GM12878 (cell line): Measurements from ENCODE around the gene GRIP2. TPM values are rescaled to one million over a fixed set of nuclear protein-coding genes. Genes with fewer than 3 reads are reported as not detected.

ENCODE experiments used
- ATAC-seq: fragments of 200-7000 bp; cut with Tn5 transposase; 3 replicates; pipeline ENCODE4 v1.9.1; 2020; ENCODE audit warnings: mild to moderate bottlenecking, moderate library complexity
- BruUV-seq: library from RNA; stranded (reverse); fragments of 400-500 nt; replicated peaks from 2 replicates; lab custom pipeline; 2021; lab: Mats Ljungman, UMichigan
- CTCF ChIA-PET: fragments of 300-600 bp; sonication (Branson Sonifier 250); formaldehyde crosslinking; extraction: SDS; loops from one replicate; lab custom pipeline; 2021; ENCODE audit warnings: inconsistent platforms; lab: Yijun Ruan, JAX
- POLR2A ChIA-PET: fragments of 350-600 bp; formaldehyde crosslinking; extraction: SDS; loops from one replicate; lab custom pipeline; 2021; ENCODE audit warnings: inconsistent platforms; lab: Charles Lee
- RAD21 ChIA-PET: fragments of 300-600 bp; sonication (Branson Sonifier 250); formaldehyde crosslinking; loops from one replicate; lab custom pipeline; 2023; ENCODE audit warnings: antibody characterized with exemption; ENCODE audit not compliant: unreplicated experiment; lab: Charles Lee
- SMC1A ChIA-PET: fragments of 300-600 bp; sonication (Branson Sonifier 250); formaldehyde crosslinking; loops from one replicate; lab custom pipeline; 2023; ENCODE audit not compliant: unreplicated experiment, uncharacterized antibody; lab: Charles Lee
- DNase-seq: peaks from one replicate; pipeline ENCODE4 v3.0.0-alpha.2; 2011; ENCODE audit warnings: low read depth, low spot score
- FAIRE-seq: peaks from 3 replicates; lab custom pipeline; 2011; peaks lifted over from hg19 to GRCh38; lab: Jason Lieb, UNC
- H2AFZ ChIP-seq: 2 replicates; pipeline ENCODE4 v1.6.0; 2011; ENCODE audit warnings: low read depth, low read length, control low read depth; ENCODE audit not compliant: control insufficient read depth
- H3K27ac ChIP-seq: 2 replicates; pipeline ENCODE4 v1.5.1; 2011; ENCODE audit warnings: control low read depth; ENCODE audit not compliant: control insufficient read depth, insufficient read depth
- H3K27me3 ChIP-seq, 2 experiments: replicated peaks in 1 of 2; 2 replicates each; pipeline versions ENCODE4 v1.6.0 to v1.6.1; 2011; ENCODE audit warnings: low read length in 1 of 2; ENCODE audit not compliant: control insufficient read depth in 2 of 2, insufficient read depth in 2 of 2
- H3K36me3 ChIP-seq, 2 experiments: 2 replicates each; pipeline ENCODE4 v1.5.1; 2011; ENCODE audit warnings: low read length in 1 of 2; ENCODE audit not compliant: control insufficient read depth in 2 of 2, insufficient read depth in 2 of 2
- H3K4me1 ChIP-seq: 2 replicates; pipeline ENCODE4 v1.6.1; 2011; ENCODE audit warnings: mild to moderate bottlenecking, low read length, moderate library complexity, mixed read lengths; ENCODE audit not compliant: control insufficient read depth, insufficient read depth
- H3K4me2 ChIP-seq: 2 replicates; pipeline ENCODE4 v1.6.0; 2011; ENCODE audit warnings: control low read depth; ENCODE audit not compliant: control insufficient read depth, insufficient read depth
- H3K4me3 ChIP-seq: fragments of 200-600 bp; sonication (generic); 2 replicates; pipeline ENCODE4 v1.5.1; 2016
- H3K79me2 ChIP-seq: 2 replicates; pipeline ENCODE4 v1.6.0; 2011; ENCODE audit warnings: low read length; ENCODE audit not compliant: control insufficient read depth, insufficient read depth
- H3K9ac ChIP-seq: 2 replicates; pipeline ENCODE4 v1.8.0; 2011; ENCODE audit warnings: low read length, control low read depth, mixed read lengths; ENCODE audit not compliant: control insufficient read depth, insufficient read depth
- H3K9me3 ChIP-seq: replicated peaks from 3 replicates; pipeline ENCODE4 v1.5.1; 2011; ENCODE audit warnings: mild to moderate bottlenecking, low read length; ENCODE audit not compliant: control insufficient read depth, insufficient read depth
- H4K20me1 ChIP-seq: 2 replicates; pipeline ENCODE4 v1.6.0; 2011; ENCODE audit not compliant: control insufficient read depth, insufficient read depth
- EGR1 ChIP-seq, 2 experiments: IDR thresholded peaks; 1 replicate in 1 of 2; 2 replicates in 1 of 2; pipeline ENCODE4 v1.6.1; 2011 to 2012; ENCODE audit warnings: low read depth in 2 of 2, low read length in 2 of 2, borderline replicate concordance in 1 of 2, mild to moderate bottlenecking in 1 of 2, moderate library complexity in 1 of 2
- EZH2 ChIP-seq: IDR thresholded peaks from 2 replicates; pipeline ENCODE4 v1.6.1; 2012; ENCODE audit warnings: low read depth, mild to moderate bottlenecking, control low read depth, inconsistent platforms, low read length, borderline replicate concordance; ENCODE audit not compliant: control insufficient read depth
- HDAC2 ChIP-seq: fragments of 200-600 bp; sonication (generic); IDR thresholded peaks from 2 replicates; pipeline ENCODE4 v1.6.1; 2017
- IKZF2 ChIP-seq, 2 experiments: fragments of 450-650 bp; IDR thresholded peaks; 2 replicates each; pipeline ENCODE4 v1.6.1; 2017; ENCODE audit warnings: mild to moderate bottlenecking in 2 of 2, moderate library complexity in 2 of 2
- KDM1A ChIP-seq: fragments of 200-600 bp; sonication (generic); IDR thresholded peaks from 2 replicates; pipeline ENCODE4 v1.6.1; 2016; ENCODE audit warnings: borderline replicate concordance
- NRF1 ChIP-seq: conservative IDR thresholded peaks from 2 replicates; pipeline ENCODE4 v1.6.1; 2011; ENCODE audit warnings: mild to moderate bottlenecking, low read depth, low read length, improper control_type of control experiment
- SMC3 ChIP-seq: IDR thresholded peaks from 2 replicates; pipeline ENCODE4 v1.6.1; 2011; ENCODE audit warnings: low read length, improper control_type of control experiment, borderline replicate concordance
- TCF12 ChIP-seq: IDR thresholded peaks from 2 replicates; pipeline ENCODE4 v1.6.1; 2011; ENCODE audit warnings: low read depth, mild to moderate bottlenecking, low read length
- ZNF24 ChIP-seq: fragments of 450-650 bp; IDR thresholded peaks from 2 replicates; pipeline ENCODE4 v1.6.1; 2017; ENCODE audit warnings: antibody characterized with exemption, mild to moderate bottlenecking
- WGBS: methylation state at CpG from one replicate; pipeline ENCODE4 v1.1.6; 2016; ENCODE audit warnings: low lambda C conversion rate; ENCODE audit not compliant: insufficient replicate concordance, insufficient coverage; ENCODE audit errors: missing lambda C conversion rate; 5-methylcytosine and 5-hydroxymethylcytosine counted together
- in situ Hi-C: fragments of 300-500 bp; cut with MboI; formaldehyde crosslinking; loops from 9 replicates; pipeline ENCODE4 v1.14.3; 2018; ENCODE audit warnings: mixed read lengths
- intact Hi-C: fragments of 100-400 bp; cut with micrococcal nuclease; formaldehyde crosslinking; loops from one replicate; pipeline ENCODE4 v1.14.2; 2022; ENCODE audit not compliant: unreplicated experiment
- polyA plus RNA-seq, 11 experiments: library from polyadenylated mRNA; depleted of rRNA in 4 of 11; unstranded in 6 of 11; stranded (reverse) in 5 of 11; fragments of >200 nt; fragmentation: Nextera tagmentation in 4 of 11; fragmentation: Illumina TruSeq in 1 of 11; extraction: Ambion mirVana in 4 of 11; extraction: Trizol in 1 of 11; gene quantifications; 1 replicate in 1 of 11; 2 replicates in 10 of 11; pipeline versions ENCODE4 v1.2.1 to v1.2.3, GENCODE V29; 2011 to 2016; ENCODE audit warnings: inconsistent platforms in 2 of 11, missing spikeins in 2 of 11, low read depth in 1 of 11
- total RNA-seq, 4 experiments: library from RNA; depleted of rRNA in 3 of 4; stranded (reverse); fragments of >200 nt in 3 of 4; fragmentation: Illumina TruSeq in 1 of 4; extraction: Trizol in 1 of 4; gene quantifications; 2 replicates each; pipeline versions ENCODE4 v1.2.1 to v1.2.3, GENCODE V29; 2013 to 2021
- TF ChIP-seq, protein P1 (sequence below): IDR thresholded peaks from 2 replicates; pipeline ENCODE4 v1.6.1; 2012; ENCODE audit warnings: mild to moderate bottlenecking, low read depth, low read length
- TF ChIP-seq, protein P2 (sequence below): fragments of 450-650 bp; IDR thresholded peaks from 2 replicates; pipeline ENCODE4 v1.6.1; 2017; ENCODE audit warnings: mild to moderate bottlenecking, moderate library complexity

The GRIP2 gene
- total and polyA plus RNA-seq, 10 of the 15 experiments (the other 5 are each of a cell fraction or from before 2014, with no cell fraction given), result not detected

DNA sequence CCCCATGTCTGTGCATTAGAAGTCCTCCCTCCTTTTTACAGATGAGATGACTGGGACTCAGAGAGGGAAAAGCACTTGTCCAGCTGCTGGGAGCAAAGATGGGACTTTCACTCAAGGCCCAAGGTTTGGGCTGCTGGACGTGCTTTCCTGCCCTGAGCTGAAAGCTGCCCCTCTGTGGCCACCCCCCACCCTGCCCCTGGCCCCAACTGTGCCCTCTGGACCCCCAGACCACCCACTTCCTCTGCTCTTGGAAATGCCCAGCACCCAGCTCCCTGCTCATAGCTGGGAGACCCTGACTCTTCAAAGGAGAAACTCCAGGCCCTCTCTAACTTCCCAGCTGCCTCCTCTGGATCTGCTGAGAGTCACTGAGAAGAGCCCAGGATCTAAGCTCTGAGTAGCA, 20.7 kb downstream of the GRIP2 start (continued):
- TF ChIP-seq, protein P1, sequence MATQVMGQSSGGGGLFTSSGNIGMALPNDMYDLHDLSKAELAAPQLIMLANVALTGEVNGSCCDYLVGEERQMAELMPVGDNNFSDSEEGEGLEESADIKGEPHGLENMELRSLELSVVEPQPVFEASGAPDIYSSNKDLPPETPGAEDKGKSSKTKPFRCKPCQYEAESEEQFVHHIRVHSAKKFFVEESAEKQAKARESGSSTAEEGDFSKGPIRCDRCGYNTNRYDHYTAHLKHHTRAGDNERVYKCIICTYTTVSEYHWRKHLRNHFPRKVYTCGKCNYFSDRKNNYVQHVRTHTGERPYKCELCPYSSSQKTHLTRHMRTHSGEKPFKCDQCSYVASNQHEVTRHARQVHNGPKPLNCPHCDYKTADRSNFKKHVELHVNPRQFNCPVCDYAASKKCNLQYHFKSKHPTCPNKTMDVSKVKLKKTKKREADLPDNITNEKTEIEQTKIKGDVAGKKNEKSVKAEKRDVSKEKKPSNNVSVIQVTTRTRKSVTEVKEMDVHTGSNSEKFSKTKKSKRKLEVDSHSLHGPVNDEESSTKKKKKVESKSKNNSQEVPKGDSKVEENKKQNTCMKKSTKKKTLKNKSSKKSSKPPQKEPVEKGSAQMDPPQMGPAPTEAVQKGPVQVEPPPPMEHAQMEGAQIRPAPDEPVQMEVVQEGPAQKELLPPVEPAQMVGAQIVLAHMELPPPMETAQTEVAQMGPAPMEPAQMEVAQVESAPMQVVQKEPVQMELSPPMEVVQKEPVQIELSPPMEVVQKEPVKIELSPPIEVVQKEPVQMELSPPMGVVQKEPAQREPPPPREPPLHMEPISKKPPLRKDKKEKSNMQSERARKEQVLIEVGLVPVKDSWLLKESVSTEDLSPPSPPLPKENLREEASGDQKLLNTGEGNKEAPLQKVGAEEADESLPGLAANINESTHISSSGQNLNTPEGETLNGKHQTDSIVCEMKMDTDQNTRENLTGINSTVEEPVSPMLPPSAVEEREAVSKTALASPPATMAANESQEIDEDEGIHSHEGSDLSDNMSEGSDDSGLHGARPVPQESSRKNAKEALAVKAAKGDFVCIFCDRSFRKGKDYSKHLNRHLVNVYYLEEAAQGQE, result no peak
- TF ChIP-seq, all 136 proteins: peak for 0

DNA sequence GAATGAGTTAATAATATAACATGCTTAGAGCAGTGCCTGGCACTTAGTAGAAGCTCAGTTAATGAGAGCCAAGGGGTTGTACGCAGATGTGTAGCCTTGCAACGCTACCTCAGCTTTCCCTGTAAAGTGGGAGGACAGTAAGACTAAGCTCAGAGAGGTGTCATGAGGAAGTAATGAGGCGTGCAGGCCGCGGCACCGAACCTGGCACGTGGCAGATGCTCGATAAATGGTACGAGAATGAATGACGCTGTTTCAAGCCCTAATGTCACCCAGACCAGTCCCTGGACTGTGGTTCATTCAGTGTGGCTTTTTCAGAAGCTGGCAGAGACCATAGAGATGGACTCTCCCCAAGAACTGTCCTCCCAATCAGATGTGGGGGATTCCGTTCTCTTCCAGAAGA, 21.2 kb downstream of the GRIP2 start:
- ATAC-seq (no peak), DNase-seq (no peak), FAIRE-seq (no peak)
- no peaks in the 10 kb centered on the region for H3K4me1 ChIP-seq
- no peaks in the 10 kb centered on the region for H3K36me3 ChIP-seq
- no peak overlapping the region for H3K9ac ChIP-seq
- ChIA-PET SMC1A (no interaction called here), POLR2A (no interaction called here), RAD21 (no interaction called here), CTCF (interaction anchor here (1.0 to 1.3 kb wide), 3 partner anchors 10 to 315 kb away, joined by 3 to 4 read pairs (median 4); no protein-coding TSS in a partner anchor)
- no peak overlapping the region for H3K4me3 ChIP-seq
- H3K79me2 ChIP-seq, result no peaks in the 10 kb centered on the region
- BruUV-seq, result no TSS peak
- in situ Hi-C loops, result no loop called here
- H3K9me3 ChIP-seq, result no peaks in the 10 kb centered on the region
- H2AFZ ChIP-seq, result no peak overlapping the region
- no peaks in the 10 kb centered on the region for H4K20me1 ChIP-seq
- peaks cover 0 to 2% of the 10 kb centered on the region in 2 experiments; a peak in 2 of 4 replicates for H3K27me3 ChIP-seq
- intact Hi-C loops, result no loop called here
- no peak overlapping the region for H3K27ac ChIP-seq
- WGBS, result 35% methylated on average over 11 of the region's 11 CpGs
- no peak overlapping the region for H3K4me2 ChIP-seq
- TF ChIP-seq HDAC2 (no peak), TCF12 (no peak), SMC3 (no peak), ZNF24 (no peak), EZH2 (no peak), NRF1 (no peak), EGR1 (IDR thresholded peaks at IDR 0.05; ENCODE audit: borderline replicate concordance in 1 of 2, low read depth in 2 of 2, low read length in 2 of 2) (no peak), IKZF2 (IDR thresholded peaks at IDR 0.05) (no peak), KDM1A (no peak)
- TF ChIP-seq, protein P2, sequence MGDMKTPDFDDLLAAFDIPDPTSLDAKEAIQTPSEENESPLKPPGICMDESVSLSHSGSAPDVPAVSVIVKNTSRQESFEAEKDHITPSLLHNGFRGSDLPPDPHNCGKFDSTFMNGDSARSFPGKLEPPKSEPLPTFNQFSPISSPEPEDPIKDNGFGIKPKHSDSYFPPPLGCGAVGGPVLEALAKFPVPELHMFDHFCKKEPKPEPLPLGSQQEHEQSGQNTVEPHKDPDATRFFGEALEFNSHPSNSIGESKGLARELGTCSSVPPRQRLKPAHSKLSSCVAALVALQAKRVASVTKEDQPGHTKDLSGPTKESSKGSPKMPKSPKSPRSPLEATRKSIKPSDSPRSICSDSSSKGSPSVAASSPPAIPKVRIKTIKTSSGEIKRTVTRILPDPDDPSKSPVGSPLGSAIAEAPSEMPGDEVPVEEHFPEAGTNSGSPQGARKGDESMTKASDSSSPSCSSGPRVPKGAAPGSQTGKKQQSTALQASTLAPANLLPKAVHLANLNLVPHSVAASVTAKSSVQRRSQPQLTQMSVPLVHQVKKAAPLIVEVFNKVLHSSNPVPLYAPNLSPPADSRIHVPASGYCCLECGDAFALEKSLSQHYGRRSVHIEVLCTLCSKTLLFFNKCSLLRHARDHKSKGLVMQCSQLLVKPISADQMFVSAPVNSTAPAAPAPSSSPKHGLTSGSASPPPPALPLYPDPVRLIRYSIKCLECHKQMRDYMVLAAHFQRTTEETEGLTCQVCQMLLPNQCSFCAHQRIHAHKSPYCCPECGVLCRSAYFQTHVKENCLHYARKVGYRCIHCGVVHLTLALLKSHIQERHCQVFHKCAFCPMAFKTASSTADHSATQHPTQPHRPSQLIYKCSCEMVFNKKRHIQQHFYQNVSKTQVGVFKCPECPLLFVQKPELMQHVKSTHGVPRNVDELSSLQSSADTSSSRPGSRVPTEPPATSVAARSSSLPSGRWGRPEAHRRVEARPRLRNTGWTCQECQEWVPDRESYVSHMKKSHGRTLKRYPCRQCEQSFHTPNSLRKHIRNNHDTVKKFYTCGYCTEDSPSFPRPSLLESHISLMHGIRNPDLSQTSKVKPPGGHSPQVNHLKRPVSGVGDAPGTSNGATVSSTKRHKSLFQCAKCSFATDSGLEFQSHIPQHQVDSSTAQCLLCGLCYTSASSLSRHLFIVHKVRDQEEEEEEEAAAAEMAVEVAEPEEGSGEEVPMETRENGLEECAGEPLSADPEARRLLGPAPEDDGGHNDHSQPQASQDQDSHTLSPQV, result no peak
